ENCODE data around the gene FGG.

FGG gene

GRCh38 chr4:154608361-154609252, 3.8 kb downstream of the FGG start:
- no peak for TF ChIP-seq CTCF (IDR thresholded peaks at IDR 0.05; ENCODE audit: control insufficient read depth, insufficient read depth, low read depth, low read length, missing control alignments)
- DNase-seq (ENCODE audit: low read depth): no peak
- H3K4me3 ChIP-seq (ENCODE audit: control insufficient read depth, low read depth, low read length): no peak overlapping the region

GRCh38 chr4:154606728-154607723, 5.4 kb downstream of the FGG start:
- no peak for DNase-seq (ENCODE audit: low read depth)
- no peak overlapping the region for H3K4me3 ChIP-seq (ENCODE audit: control insufficient read depth, low read depth, low read length)
- no peak for TF ChIP-seq CTCF (IDR thresholded peaks at IDR 0.05; ENCODE audit: control insufficient read depth, insufficient read depth, low read depth, low read length, missing control alignments)

GRCh38 chr4:154604696-154605200, 7.7 kb downstream of the FGG start:
- H3K4me3 ChIP-seq (ENCODE audit: control insufficient read depth, low read depth, low read length): no peak overlapping the region
- TF ChIP-seq CTCF (IDR thresholded peaks at IDR 0.05; ENCODE audit: control insufficient read depth, insufficient read depth, low read depth, low read length, missing control alignments): no peak
- DNase-seq (ENCODE audit: low read depth): no peak

GRCh38 chr4:154603033-154603943, 9.2 kb downstream of the FGG start:
- DNase-seq (ENCODE audit: low read depth): no peak
- no peak overlapping the region for H3K4me3 ChIP-seq (ENCODE audit: control insufficient read depth, low read depth, low read length)
- no peak for TF ChIP-seq CTCF (IDR thresholded peaks at IDR 0.05; ENCODE audit: control insufficient read depth, insufficient read depth, low read depth, low read length, missing control alignments)

- DNase-seq (ENCODE audit: low read depth): no peak
- no peak overlapping the region for H3K4me3 ChIP-seq (ENCODE audit: control insufficient read depth, low read depth, low read length)
- TF ChIP-seq CTCF (IDR thresholded peaks at IDR 0.05; ENCODE audit: control insufficient read depth, insufficient read depth, low read depth, low read length, missing control alignments): no peak
These were observed 9.9 kb downstream of the FGG start for GRCh38 chr4:154602404-154603020.
